KOPT-K1 (cell line): ENCODE results near the gene H1-8.
"Not testable (repeated sequence)": the region's sequence is repeated elsewhere in the genome, so short reads cannot be mapped to it uniquely, and the experiment has no call there.

ENCODE experiments used
- H3K27ac ChIP-seq: fragments of 200-600 bp; sonication (generic); 2 replicates; pipeline ENCODE4 v1.5.1; 2016; ENCODE audit warnings: antibody characterized with exemption, mild to moderate bottlenecking, low read depth, low read length; ENCODE audit not compliant: poor library complexity, severe bottlenecking
- H3K36me3 ChIP-seq: fragments of 200-600 bp; sonication (generic); 2 replicates; pipeline ENCODE4 v1.5.1; 2017; ENCODE audit warnings: antibody characterized with exemption, mild to moderate bottlenecking, low read length, moderate library complexity; ENCODE audit not compliant: insufficient read depth
- H3K9me3 ChIP-seq: fragments of 200-600 bp; sonication (generic); 2 replicates; pipeline ENCODE4 v1.5.1; 2017; ENCODE audit warnings: antibody characterized with exemption, low read length, mild to moderate bottlenecking; ENCODE audit not compliant: insufficient read depth, poor library complexity, severe bottlenecking

Gene H1-8

DNA sequence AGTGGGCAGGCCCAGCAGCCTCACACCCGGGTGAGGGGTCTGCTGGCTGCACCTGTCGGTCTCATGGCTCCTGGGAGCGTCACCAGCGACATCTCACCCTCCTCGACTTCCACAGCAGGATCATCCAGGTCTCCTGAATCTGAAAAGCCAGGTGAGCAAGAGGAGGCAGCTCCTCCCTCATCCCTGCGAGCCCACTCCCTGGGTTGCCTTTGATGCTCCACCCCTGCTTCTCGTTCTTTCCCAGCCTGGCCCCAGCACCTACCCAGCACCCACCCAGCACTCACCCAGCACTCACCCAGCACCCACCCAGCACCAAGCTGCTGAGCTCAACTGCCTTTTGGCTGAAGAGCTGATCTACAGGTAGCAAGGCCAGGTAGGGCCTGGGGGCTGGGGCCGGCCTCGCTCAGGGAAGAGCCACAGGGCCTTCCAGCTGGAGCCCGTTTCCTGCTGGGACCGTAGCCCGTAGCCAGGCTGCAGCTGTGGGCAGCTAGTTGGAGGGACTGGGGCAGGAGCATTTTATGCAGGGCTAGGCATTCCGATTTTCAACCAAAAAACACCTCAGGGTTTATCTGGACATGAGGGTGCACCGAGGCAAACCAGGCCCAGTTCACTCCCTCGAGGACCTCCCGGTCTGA is at the start of gene H1-8:
Gene H1-8 (plus strand): TSS at position 20 of the 635 bp plus-strand sequence. CDS start 44 bp downstream, at position 64.
- H3K36me3 ChIP-seq, result no peaks in the 10 kb centered on the region
- no peak within 1 kb of the TSS for H3K27ac ChIP-seq
- no peaks in the 10 kb centered on the region for H3K9me3 ChIP-seq

GRCh38 chr3:129493206-129493605 is 49.8 kb upstream of the H1-8 start:
- H3K27ac ChIP-seq, result no peak overlapping the region
- H3K9me3 ChIP-seq, result no peaks in the 10 kb centered on the region
- peaks cover 51% of the 10 kb centered on the region; the same call in 1 of the 2 replicates for H3K36me3 ChIP-seq

GRCh38 chr3:129494499-129494898 is 48.5 kb upstream of the H1-8 start:
- not testable (repeated sequence) for H3K27ac ChIP-seq, H3K9me3 ChIP-seq
- peaks cover 46% of the 10 kb centered on the region; the same call in 1 of the 2 replicates for H3K36me3 ChIP-seq

DNA sequence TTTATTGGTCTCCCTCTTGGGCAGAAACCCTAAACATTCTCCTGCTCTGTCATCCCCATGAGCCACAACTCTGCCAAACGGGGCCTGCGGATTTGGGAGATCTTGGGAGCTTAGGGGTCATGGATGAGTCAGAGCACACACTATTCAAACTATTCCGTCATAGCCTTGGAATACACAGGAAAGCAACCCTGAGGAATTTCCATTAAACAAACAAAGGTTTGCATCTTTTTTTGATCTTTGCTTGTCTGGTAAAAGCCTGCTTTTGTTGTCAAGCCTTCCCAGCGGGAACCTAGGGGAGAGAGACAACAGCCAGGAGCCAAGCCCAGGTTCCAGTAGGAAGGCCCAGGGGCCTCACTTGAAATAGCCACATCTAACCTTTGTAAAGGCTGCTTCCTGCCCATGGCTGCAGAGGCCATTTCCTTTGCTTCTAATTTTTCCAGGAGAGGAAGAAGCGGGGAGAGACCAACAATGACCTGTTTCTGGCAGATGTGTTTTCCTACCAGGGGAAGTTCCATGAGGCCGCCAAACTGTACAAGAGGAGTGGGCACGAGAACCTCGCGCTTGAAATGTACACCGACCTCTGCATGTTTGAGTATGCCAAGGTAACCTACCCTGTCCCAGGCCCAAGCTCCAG is 47.9 kb upstream of the H1-8 start:
- not testable (repeated sequence) for H3K27ac ChIP-seq, H3K9me3 ChIP-seq
- peaks cover 50% of the 10 kb centered on the region; the same call in 1 of the 2 replicates for H3K36me3 ChIP-seq

- H3K36me3 ChIP-seq, result peaks cover 55% of the 10 kb centered on the region
- not testable (repeated sequence) for H3K27ac ChIP-seq
Observed at GRCh38 chr3:129497876-129498275, 45.1 kb upstream of the H1-8 start.

GRCh38 chr3:129498603-129499488 is 44.1 kb upstream of the H1-8 start:
- not testable (repeated sequence) for H3K27ac ChIP-seq, H3K9me3 ChIP-seq
- peaks cover 55% of the 10 kb centered on the region for H3K36me3 ChIP-seq

More at GRCh38 chr3:129497876-129498275, 45.1 kb upstream of the H1-8 start:
- H3K9me3 ChIP-seq, result not testable (repeated sequence)

- H3K9me3 ChIP-seq, H3K27ac ChIP-seq: not testable (repeated sequence)
- H3K36me3 ChIP-seq, result peaks cover 55% of the 10 kb centered on the region
Observed at GRCh38 chr3:129499604-129500333, 43.2 kb upstream of the H1-8 start.

DNA sequence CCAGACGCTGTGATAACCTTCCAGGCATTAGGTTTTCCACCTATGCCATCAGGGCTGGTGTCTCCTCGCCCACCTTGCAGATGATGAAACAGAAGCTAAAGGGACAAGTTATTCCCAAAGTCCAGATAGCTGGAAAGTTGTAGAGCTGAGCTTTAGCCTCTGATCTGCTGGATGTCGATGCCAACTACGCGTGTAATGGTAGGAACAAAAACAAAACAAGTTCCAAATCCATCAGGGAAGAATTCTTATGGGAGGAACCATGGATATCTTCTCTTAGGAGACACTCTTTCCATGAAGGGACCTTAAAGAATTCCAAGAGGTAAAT is 42.7 kb upstream of the H1-8 start:
- no peak overlapping the region for H3K27ac ChIP-seq
- H3K36me3 ChIP-seq, result peaks cover 58% of the 10 kb centered on the region
- no peaks in the 10 kb centered on the region for H3K9me3 ChIP-seq

- Histone ChIP-seq H3K36me3 (peaks cover 65% of the 10 kb centered on the region), H3K27ac (no peak overlapping the region), H3K9me3 (no peaks in the 10 kb centered on the region)
Observed at GRCh38 chr3:129501630-129502029, 41.3 kb upstream of the H1-8 start.

- Histone ChIP-seq H3K36me3 (peaks cover 77% of the 10 kb centered on the region), H3K9me3 (no peaks in the 10 kb centered on the region), H3K27ac (no peak overlapping the region)
Observed at GRCh38 chr3:129502641-129503408, 40.1 kb upstream of the H1-8 start.

- Histone ChIP-seq H3K27ac (no peak overlapping the region), H3K36me3 (peaks cover 79% of the 10 kb centered on the region), H3K9me3 (no peaks in the 10 kb centered on the region)
Observed at GRCh38 chr3:129503471-129504291, 39.3 kb upstream of the H1-8 start.

- H3K9me3 ChIP-seq, result no peaks in the 10 kb centered on the region
- no peak overlapping the region for H3K27ac ChIP-seq
- peaks cover 84% of the 10 kb centered on the region for H3K36me3 ChIP-seq
Observed at GRCh38 chr3:129504471-129505100, 38.4 kb upstream of the H1-8 start.

DNA sequence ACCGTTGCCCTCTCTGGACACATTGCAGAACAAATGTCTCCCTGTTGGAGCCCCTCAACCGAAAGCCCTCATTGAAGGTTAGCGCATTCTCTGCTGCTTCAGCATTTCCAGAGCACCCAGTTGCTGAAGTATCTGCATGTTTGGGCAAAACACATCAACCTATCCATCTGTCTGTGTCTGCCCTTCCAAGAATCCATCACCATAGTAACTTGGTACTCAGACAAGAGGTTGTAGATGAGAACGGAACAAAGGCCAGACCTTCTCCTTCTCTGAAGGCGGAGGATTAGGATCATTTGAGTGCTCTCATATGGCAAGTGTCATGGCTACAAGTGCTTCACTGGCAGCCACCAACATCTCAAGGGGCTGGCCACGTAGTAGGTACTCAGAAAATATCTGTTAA is 37.6 kb upstream of the H1-8 start:
- H3K9me3 ChIP-seq, result no peaks in the 10 kb centered on the region
- H3K36me3 ChIP-seq, result peaks cover 81% of the 10 kb centered on the region
- H3K27ac ChIP-seq, result no peak overlapping the region
